ENCODE data around the gene TFIP11.
A peak's percentile ranks its signal among the peaks of the same experiment; 100 is the strongest.

The TFIP11 gene

GRCh38 chr22:26512149-26512793, at the start of gene TFIP11:
TFIP11 (minus strand) TSS chr22:26512473; CDS start chr22:26510272, 2,201 bp downstream.
- DNase-seq = peak; percentile 65

GRCh38 chr22:26561756-26562417, 49.6 kb upstream of the TFIP11 start:
- DNase-seq = no peak

- no peak for DNase-seq
Observed at GRCh38 chr22:26559961-26560575, 47.8 kb upstream of the TFIP11 start.

- DNase-seq = no peak
Observed at GRCh38 chr22:26558248-26558895, 46.1 kb upstream of the TFIP11 start.

- DNase-seq = no peak
Observed at GRCh38 chr22:26556904-26557303, 44.6 kb upstream of the TFIP11 start.

- DNase-seq = no peak
Observed at GRCh38 chr22:26555478-26555877, 43.2 kb upstream of the TFIP11 start.

- no peak for DNase-seq
Observed at GRCh38 chr22:26554956-26555355, 42.7 kb upstream of the TFIP11 start.

GRCh38 chr22:26553056-26553752, 40.9 kb upstream of the TFIP11 start:
- DNase-seq = no peak

- DNase-seq = no peak
Observed at GRCh38 chr22:26552466-26552865, 40.2 kb upstream of the TFIP11 start.

- no peak for DNase-seq
Observed at GRCh38 chr22:26551568-26551967, 39.3 kb upstream of the TFIP11 start.

- DNase-seq = no peak
Observed at GRCh38 chr22:26550498-26551033, 38.3 kb upstream of the TFIP11 start.

- no peak for DNase-seq
Observed at GRCh38 chr22:26549902-26550497, 37.7 kb upstream of the TFIP11 start.

- no peak for DNase-seq
Observed at GRCh38 chr22:26548984-26549383, 36.7 kb upstream of the TFIP11 start.

GRCh38 chr22:26548303-26548702, 36.0 kb upstream of the TFIP11 start:
- DNase-seq = no peak

GRCh38 chr22:26547837-26548236, 35.6 kb upstream of the TFIP11 start:
- DNase-seq = no peak

GRCh38 chr22:26547426-26547825, 35.2 kb upstream of the TFIP11 start:
- no peak for DNase-seq

- DNase-seq = no peak
Observed at GRCh38 chr22:26546282-26546681, 34.0 kb upstream of the TFIP11 start.

- no peak for DNase-seq
Observed at GRCh38 chr22:26545827-26546226, 33.6 kb upstream of the TFIP11 start.

- DNase-seq = no peak
Observed at GRCh38 chr22:26545385-26545784, 33.1 kb upstream of the TFIP11 start.

- DNase-seq = no peak
Observed at GRCh38 chr22:26544489-26544888, 32.2 kb upstream of the TFIP11 start.

GRCh38 chr22:26542831-26543230, 30.6 kb upstream of the TFIP11 start:
- no peak for DNase-seq

GRCh38 chr22:26541167-26541819, 29.0 kb upstream of the TFIP11 start:
- DNase-seq = no peak

Data from NCI-H2227 treated with DMSO at 0.1 percent for 48 hours (cell line).